C4-2B (cell line): ENCODE measurements around the gene MACROD1.

Experiments used
- CTCF ChIP-seq: fragments of 450-650 bp; conservative IDR thresholded peaks from 2 replicates; pipeline ENCODE4 v1.5.1; 2017; ENCODE audit warnings: mild to moderate bottlenecking
- ZFX ChIP-seq: fragments of 450-650 bp; IDR thresholded peaks from 2 replicates; pipeline ENCODE4 v1.6.1; 2017

- TF ChIP-seq CTCF (no peak), ZFX (no peak)
Measured at GRCh38 chr11:64089027-64089360, 76.9 kb downstream of the MACROD1 start.
